22Rv1 (cell line): Measurements from ENCODE around the gene GCH1.

ENCODE experiments used
- ZFX ChIP-seq: fragments of 450-650 bp; IDR thresholded peaks from 2 replicates; pipeline ENCODE4 v1.6.1; 2017; ENCODE audit warnings: antibody characterized with exemption, borderline replicate concordance
- TF ChIP-seq, protein P1 (sequence below): fragments of 450-650 bp; IDR thresholded peaks from 2 replicates; pipeline ENCODE4 v1.5.1; 2017; ENCODE audit warnings: mild to moderate bottlenecking

DNA sequence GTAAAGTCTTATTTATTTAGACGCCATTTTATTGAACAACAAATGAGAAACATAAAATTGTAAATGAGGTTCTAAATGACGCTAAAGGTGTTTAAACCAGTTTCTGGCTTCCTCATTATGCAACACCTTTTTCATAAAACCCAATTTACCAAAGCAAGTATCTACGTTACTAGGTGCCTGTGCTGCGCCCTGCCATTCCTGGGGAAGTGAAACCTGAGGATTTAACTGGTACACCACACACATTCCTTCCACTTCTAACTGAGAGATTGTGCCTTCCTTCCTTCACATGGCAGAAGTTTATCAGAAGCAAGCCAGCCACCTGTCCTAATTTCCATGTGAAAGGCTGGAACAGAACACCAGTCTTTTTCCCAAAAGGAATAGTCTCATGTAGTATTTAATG, 40.3 kb upstream of the GCH1 start:
- TF ChIP-seq, protein P1, sequence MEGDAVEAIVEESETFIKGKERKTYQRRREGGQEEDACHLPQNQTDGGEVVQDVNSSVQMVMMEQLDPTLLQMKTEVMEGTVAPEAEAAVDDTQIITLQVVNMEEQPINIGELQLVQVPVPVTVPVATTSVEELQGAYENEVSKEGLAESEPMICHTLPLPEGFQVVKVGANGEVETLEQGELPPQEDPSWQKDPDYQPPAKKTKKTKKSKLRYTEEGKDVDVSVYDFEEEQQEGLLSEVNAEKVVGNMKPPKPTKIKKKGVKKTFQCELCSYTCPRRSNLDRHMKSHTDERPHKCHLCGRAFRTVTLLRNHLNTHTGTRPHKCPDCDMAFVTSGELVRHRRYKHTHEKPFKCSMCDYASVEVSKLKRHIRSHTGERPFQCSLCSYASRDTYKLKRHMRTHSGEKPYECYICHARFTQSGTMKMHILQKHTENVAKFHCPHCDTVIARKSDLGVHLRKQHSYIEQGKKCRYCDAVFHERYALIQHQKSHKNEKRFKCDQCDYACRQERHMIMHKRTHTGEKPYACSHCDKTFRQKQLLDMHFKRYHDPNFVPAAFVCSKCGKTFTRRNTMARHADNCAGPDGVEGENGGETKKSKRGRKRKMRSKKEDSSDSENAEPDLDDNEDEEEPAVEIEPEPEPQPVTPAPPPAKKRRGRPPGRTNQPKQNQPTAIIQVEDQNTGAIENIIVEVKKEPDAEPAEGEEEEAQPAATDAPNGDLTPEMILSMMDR: no peak
- no peak for TF ChIP-seq ZFX
